ENCODE measurements around the gene CEP104.
A peak's percentile ranks its signal among the peaks of the same experiment; 100 is the strongest.

CEP104 gene

DNA sequence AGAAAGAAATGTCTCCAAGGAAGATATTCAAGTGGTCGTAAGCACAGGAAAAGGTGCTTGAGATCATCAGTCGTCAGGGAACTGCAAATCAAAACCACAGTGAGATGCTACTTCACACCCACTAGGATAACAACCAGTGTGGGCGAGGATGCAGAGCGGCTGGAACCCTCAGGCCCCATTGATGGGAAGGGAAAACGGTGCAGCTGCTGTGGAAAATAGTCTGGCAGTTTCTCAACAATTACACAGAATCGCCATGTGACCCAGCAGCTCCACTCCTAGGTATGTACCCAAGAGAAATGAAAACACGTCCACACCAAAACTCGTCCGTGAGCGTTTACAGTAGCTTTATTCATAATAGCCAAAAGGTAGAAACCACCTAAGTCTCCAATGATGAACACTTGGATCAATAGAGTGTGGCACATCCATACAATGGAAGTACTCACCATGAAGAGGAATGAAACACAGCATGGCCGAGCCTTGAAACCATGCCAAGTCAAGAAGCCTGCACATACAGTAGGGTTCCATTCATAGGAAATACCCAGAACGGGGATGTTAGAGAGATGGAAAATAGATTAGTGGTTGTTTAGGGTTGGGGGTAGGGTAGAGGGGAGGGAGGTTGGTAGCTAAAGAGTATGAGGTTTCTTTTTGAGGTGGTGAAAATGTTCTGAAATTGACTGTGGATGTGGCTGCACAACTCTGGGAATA is 6.4 kb upstream of the CEP104 start:
- no peak for TF ChIP-seq ZFX (IDR thresholded peaks at IDR 0.05)
- H3K27ac ChIP-seq = no peak overlapping the region

DNA sequence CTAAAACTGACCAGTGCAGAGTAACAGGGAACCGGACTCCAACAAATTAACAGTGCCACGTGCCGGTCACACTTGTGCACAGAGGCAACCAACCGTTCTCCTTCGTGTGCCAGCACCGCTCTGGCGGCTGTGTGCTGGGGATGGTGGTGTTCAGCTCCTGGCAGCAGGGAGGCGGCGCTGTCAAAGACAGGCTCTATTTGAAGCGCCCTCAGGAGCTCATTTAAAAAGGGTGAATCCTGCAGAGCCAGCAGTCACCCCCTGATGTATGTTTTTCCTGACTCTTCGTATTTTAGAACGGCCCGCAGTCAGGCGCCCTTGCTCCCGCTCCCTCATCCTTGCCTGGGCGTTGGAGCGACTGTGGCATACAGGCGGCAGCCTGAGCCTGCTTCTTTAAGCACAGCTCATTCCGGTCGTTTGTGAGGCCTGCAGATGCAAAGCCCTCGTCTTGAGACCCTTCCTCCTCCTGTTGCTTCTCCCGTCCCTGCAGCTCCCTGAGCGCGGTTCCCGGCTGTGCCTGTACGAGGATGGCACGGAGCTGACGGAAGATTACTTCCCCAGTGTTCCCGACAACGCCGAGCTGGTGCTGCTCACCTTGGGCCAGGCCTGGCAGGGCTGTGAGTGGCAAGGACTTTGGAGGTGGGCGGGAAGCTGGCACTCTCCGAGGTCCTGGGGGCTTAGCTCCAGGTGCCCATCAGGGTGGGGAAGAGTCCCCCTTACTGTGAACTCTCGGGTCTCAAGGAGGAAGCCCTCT is 1.4 kb upstream of the CEP104 start:
- no peak for TF ChIP-seq ZFX (IDR thresholded peaks at IDR 0.05)
- TF ChIP-seq, protein P1, sequence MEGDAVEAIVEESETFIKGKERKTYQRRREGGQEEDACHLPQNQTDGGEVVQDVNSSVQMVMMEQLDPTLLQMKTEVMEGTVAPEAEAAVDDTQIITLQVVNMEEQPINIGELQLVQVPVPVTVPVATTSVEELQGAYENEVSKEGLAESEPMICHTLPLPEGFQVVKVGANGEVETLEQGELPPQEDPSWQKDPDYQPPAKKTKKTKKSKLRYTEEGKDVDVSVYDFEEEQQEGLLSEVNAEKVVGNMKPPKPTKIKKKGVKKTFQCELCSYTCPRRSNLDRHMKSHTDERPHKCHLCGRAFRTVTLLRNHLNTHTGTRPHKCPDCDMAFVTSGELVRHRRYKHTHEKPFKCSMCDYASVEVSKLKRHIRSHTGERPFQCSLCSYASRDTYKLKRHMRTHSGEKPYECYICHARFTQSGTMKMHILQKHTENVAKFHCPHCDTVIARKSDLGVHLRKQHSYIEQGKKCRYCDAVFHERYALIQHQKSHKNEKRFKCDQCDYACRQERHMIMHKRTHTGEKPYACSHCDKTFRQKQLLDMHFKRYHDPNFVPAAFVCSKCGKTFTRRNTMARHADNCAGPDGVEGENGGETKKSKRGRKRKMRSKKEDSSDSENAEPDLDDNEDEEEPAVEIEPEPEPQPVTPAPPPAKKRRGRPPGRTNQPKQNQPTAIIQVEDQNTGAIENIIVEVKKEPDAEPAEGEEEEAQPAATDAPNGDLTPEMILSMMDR (conservative IDR thresholded peaks at IDR 0.05) = peak; percentile 57
- peak overlapping the region; percentile 92 for H3K27ac ChIP-seq

DNA sequence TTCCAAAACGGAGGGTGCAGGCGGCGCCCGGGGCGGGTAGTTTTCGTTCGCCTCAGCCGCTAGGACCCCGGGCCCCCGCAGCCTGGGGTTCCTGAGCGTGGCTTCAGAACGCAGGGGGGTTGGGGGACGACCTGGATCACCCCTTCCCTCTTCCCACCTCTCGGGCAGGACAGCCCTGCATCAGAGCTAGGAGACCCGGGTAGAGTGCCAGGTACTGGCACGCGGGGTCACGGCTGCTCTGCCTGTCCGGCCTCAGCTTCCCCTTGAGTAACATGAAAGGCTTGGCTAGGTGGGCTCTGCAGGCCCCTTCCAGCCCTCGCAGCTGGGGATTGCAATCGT is 749 bp upstream of the CEP104 start:
- H3K27ac ChIP-seq = peak overlapping the region; percentile 92
- TF ChIP-seq ZFX (IDR thresholded peaks at IDR 0.05) = no peak
- TF ChIP-seq, protein P1 (conservative IDR thresholded peaks at IDR 0.05) = no peak

DNA sequence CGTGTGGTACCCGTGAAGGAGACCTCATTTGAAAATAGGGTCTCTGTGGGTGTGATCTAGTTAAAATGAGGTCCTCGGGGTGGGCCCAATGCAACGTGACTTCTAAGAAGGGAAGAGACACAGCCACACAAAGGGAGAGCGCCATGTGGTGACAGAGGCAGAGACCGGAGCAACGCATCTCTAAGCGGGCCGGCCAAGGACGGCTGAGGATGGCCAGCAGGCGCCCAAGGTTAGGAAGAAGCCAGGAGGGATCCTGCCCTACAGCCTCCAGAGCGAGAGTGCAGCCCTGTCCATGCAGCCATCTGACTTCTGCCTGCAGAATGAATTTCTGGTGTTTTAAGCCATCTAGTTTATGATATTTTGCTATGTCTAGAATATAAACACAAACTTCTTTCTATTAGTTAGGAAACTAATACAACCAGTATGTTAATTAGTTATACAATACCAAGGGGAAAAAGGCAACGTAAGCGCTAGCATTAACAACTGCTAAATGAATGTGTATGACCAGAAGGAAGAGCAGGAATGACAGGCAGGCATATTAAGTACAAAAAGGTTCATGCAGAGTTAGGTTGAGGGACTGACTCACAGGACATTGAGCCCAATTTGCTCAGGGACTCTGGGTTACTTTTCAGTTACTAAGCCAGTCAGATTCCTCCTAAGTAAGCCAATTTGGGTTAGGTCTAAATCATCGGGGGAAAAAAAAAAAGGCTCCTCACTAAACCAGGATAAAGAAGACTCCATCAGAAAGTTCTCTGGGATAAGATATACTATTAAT is 4.1 kb downstream of the CEP104 start:
- TF ChIP-seq ZFX (IDR thresholded peaks at IDR 0.05) = no peak
- TF ChIP-seq, protein P1 (conservative IDR thresholded peaks at IDR 0.05) = no peak
- H3K27ac ChIP-seq = no peak overlapping the region

DNA sequence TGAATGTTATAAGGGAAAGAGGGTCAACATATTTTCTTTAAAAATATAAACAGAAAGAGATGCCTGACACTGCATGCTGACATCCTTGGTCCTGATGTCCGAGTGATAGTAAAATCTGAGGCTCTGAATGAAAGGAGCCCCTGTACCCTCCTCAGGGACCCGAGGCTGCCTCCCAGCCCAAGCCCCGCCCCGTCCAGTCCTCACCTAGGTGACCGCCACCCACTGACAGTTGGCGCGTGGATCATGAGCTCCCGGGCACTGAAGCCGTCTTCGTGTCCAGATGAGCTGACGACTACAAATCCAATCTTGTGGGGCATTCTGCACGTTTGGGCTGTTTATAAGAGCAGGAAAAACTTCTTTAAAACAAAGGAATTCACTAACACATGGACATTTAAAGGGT is 4.9 kb downstream of the CEP104 start:
- no peak for TF ChIP-seq ZFX (IDR thresholded peaks at IDR 0.05)
- TF ChIP-seq, protein P1 (conservative IDR thresholded peaks at IDR 0.05) = no peak
- no peak overlapping the region for H3K27ac ChIP-seq

DNA sequence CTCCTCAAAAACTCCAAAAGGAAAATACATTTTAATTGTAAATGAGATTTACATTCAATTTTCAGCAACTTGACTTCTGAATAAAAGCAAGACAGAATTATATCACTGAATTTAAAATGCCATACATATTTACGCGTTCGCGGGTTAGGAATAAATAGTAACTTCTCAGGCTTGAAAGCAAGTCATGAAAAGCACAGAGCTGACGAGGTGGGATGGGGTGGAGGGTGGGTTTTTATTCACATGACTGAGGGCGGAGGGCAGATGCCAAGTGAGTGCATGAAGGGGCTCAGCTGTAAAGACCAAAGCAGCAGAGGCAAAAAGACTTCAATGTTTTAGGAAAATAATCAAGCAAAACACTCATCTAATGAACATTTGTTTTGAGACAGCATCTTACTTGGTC is 5.7 kb downstream of the CEP104 start:
- no peak for TF ChIP-seq ZFX (IDR thresholded peaks at IDR 0.05)
- TF ChIP-seq, protein P1 (conservative IDR thresholded peaks at IDR 0.05) = no peak
- no peak overlapping the region for H3K27ac ChIP-seq

DNA sequence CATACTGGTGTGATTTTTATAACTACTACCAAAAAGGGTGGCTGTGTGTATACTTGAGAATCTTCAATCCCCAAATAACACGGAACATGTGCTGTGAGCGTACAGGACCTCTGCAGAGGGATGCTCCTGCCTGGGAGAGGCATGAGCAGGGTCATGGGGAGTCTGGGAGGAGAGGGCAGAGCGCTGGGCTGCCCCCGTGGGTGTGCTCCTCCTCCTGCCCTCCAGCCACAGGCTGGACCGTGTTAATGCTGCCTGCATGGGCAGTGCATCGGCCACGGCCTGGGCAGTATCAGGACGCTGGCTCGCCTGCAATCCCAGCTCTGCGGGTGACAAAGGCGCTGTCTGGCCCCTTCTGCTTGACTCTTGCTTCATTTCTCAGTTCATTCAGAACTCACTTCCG is 6.2 kb downstream of the CEP104 start:
- H3K27ac ChIP-seq = no peak overlapping the region
- no peak for TF ChIP-seq ZFX (IDR thresholded peaks at IDR 0.05)
- TF ChIP-seq, protein P1 (conservative IDR thresholded peaks at IDR 0.05) = no peak

Measured in C4-2B (cell line).